Liver (tissue), 10 donors: ENCODE data around the gene METTL2B. TPM values are rescaled to one million over a fixed set of nuclear protein-coding genes. Genes with fewer than 3 reads are reported as not detected.
"Not testable (repeated sequence)": the region's sequence is repeated elsewhere in the genome, so short reads cannot be mapped to it uniquely, and the experiment has no call there.

Source experiments
- DNase-seq: peaks from one replicate; pipeline ENCODE4 v3.0.0-alpha.2; 2017; ENCODE audit warnings: low spot score
- H3K27ac ChIP-seq, 2 donors: one replicate each; pipeline ENCODE4 v1.7.0; 2013; ENCODE audit warnings: inconsistent platforms in 2 of 2, low read length in 2 of 2, control low read depth in 1 of 2, low read depth in 1 of 2, mild to moderate bottlenecking in 1 of 2
- H3K27me3 ChIP-seq, 4 donors: one replicate each; pipeline versions ENCODE4 v1.6.1 to v1.7.0; 2013; ENCODE audit warnings: low read length in 3 of 4, inconsistent platforms in 1 of 4, mild to moderate bottlenecking in 1 of 4, moderate library complexity in 1 of 4; ENCODE audit not compliant: control insufficient read depth in 4 of 4, insufficient read depth in 4 of 4
- H3K36me3 ChIP-seq, 4 donors: one replicate each; pipeline versions ENCODE4 v1.6.1 to v1.7.0; 2013; ENCODE audit warnings: low read length in 3 of 4, mild to moderate bottlenecking in 3 of 4, low read depth in 1 of 4, moderate library complexity in 1 of 4; ENCODE audit not compliant: control insufficient read depth in 4 of 4, insufficient read depth in 3 of 4
- H3K4me1 ChIP-seq, 4 donors: one replicate each; pipeline versions ENCODE4 v1.6.1 to v1.7.0; 2013; ENCODE audit warnings: low read length in 3 of 4, mild to moderate bottlenecking in 3 of 4, moderate library complexity in 1 of 4; ENCODE audit not compliant: control insufficient read depth in 4 of 4, insufficient read depth in 4 of 4
- H3K4me3 ChIP-seq, 3 donors: one replicate each; pipeline versions ENCODE4 v1.6.1 to v1.7.0; 2013; ENCODE audit warnings: low read length in 3 of 3, control low read depth in 1 of 3, low read depth in 1 of 3, mild to moderate bottlenecking in 1 of 3
- H3K9ac ChIP-seq, 2 donors: one replicate each; pipeline ENCODE4 v1.7.0; 2013; ENCODE audit warnings: low read length in 2 of 2, mild to moderate bottlenecking in 2 of 2, moderate library complexity in 2 of 2, control low read depth in 1 of 2, low read depth in 1 of 2
- H3K9me3 ChIP-seq, 4 donors: one replicate each; pipeline versions ENCODE4 v1.6.1 to v1.7.0; 2013; ENCODE audit warnings: low read length in 3 of 4; ENCODE audit not compliant: control insufficient read depth in 4 of 4
- HNF4A ChIP-seq, 2 donors: conservative IDR thresholded peaks; 2 replicates each; pipeline ENCODE4 v1.6.1; 2016; ENCODE audit warnings: antibody characterized with exemption in 2 of 2, mild to moderate bottlenecking in 2 of 2
- YY1 ChIP-seq: IDR thresholded peaks from 2 replicates; pipeline ENCODE4 v1.6.1; 2016; ENCODE audit warnings: antibody characterized with exemption, mild to moderate bottlenecking
- WGBS: extraction: QIAGEN DNeasy Blood & Tissue Kit; methylation state at CpG from one replicate; pipeline ENCODE4 v1.1.7; 2013; 5-methylcytosine and 5-hydroxymethylcytosine counted together
- polyA plus RNA-seq, 2 donors: library from polyadenylated mRNA; stranded (reverse) in 1 of 2; unstranded in 1 of 2; fragments of 200-250 nt in 1 of 2; fragments of >200 nt in 1 of 2; fragmentation: Nextera tagmentation in 1 of 2; extraction: Ambion mirVana in 1 of 2; gene quantifications; one replicate each; pipeline versions ENCODE4 v1.2.1 to v1.2.3, GENCODE V29; 2013 to 2015
- small RNA-seq: library from RNA; depleted of rRNA; stranded (forward); fragments of <200 nt; gene quantifications from one replicate; pipeline ENCODE3, GENCODE V24; 2014
- total RNA-seq, 2 donors: library from RNA; depleted of rRNA; stranded (reverse); fragments of >200 nt; gene quantifications; one replicate each; pipeline ENCODE4 v1.2.3, GENCODE V29; 2014
- TF ChIP-seq, protein P1 (sequence below): IDR thresholded peaks from 2 replicates; pipeline ENCODE4 v1.6.1; 2016; ENCODE audit warnings: antibody characterized with exemption
- donor health status: healthy.
- donor health status: healthy.
- donor health status: healthy.
- donor health status: healthy.
- donor health status: healthy.

METTL2B gene
- total and polyA plus RNA-seq, 4 donors, result 6.8 to 20.7 (median 12.1) TPM

DNA sequence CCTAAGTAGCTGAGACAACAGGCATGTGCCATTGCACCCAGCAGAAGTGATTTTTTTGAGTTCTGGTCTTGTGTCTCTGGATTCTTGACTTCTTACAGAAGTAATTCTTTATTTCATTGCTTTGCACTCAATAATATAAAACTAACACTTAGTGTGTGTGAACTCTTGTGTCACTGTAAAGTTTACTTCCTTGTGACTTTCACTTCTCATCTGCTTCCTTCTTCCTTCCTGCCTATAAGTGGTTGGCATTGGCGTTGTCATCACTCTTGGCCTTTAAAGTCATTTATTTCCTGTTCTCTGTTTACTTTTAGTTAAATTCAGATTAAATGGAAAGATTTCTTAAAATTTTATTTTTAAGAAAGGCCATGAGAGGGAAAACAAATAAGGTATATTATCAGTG is 66.8 kb downstream of the METTL2B start:
- 57% methylated on average over 1 of the region's 1 CpG for WGBS
- H3K27me3 ChIP-seq, H3K4me1 ChIP-seq, H3K4me3 ChIP-seq, H3K9me3 ChIP-seq, DNase-seq, H3K27ac ChIP-seq, H3K9ac ChIP-seq: not testable (repeated sequence)
- peaks cover 0 to 10% (median 5%) of the 10 kb centered on the region in 4 donors for H3K36me3 ChIP-seq

DNA sequence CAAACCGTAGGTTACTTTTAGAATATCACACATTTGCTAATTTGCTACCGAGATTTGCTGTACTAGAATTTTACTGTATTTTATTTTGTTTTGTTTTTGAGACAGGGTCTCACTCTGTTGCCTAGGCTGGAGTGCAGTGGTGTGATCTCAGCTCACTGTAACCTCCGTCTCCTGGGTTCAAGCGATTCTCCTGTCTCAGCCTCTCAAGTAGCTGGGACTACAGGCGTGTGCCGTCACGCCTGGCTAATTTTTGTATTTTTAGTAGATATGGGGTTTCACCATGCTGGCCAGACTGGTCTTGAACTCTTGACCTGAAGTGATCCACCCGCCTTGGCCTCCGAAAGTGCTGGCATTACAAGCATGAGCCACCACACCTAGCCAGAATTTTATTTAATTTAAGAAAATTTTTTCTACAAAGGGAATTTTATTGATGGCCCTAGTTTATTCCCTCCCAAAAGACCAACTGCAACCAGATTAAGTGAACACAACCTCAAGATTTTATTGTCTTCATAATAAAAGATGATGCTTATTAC is 69.8 kb downstream of the METTL2B start:
- 97% methylated on average over 9 of the region's 9 CpGs for WGBS
- H3K27ac ChIP-seq, H3K9ac ChIP-seq, H3K4me1 ChIP-seq, H3K27me3 ChIP-seq, H3K4me3 ChIP-seq, DNase-seq, H3K9me3 ChIP-seq, H3K36me3 ChIP-seq: not testable (repeated sequence)

DNA sequence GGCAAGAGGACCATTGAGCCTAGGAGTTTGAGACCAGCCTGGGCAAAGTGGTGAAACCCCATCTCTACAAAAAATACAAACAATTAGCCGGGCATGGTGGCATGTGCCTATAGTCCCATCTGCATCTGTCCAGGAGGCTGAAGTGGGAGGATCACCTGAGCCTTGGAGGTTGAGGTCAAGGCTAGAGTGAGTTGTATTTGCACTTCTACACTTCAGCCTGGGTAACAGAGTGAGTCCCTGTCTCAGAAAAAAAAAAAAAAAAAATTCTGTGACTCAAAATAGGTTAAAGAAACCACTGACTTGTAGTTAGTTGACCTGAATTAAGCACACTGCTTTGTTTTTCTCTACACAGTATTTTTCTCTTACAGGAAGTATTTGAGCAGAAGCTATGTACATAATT is 74.4 kb downstream of the METTL2B start:
- Histone ChIP-seq H3K4me1 (no peaks in the 10 kb centered on the region), H3K9ac (no peak overlapping the region), H3K27me3 (no peaks in the 10 kb centered on the region), H3K27ac (no peak overlapping the region), H3K4me3 (no peak overlapping the region), H3K9me3 (no peaks in the 10 kb centered on the region), H3K36me3 (peaks cover 0 to 6% (median 4%) of the 10 kb centered on the region in 4 donors)
- TF ChIP-seq YY1 (no peak), HNF4A (conservative IDR thresholded peaks at IDR 0.05) (no peak)
- TF ChIP-seq, protein P1, sequence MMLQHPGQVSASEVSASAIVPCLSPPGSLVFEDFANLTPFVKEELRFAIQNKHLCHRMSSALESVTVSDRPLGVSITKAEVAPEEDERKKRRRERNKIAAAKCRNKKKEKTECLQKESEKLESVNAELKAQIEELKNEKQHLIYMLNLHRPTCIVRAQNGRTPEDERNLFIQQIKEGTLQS, result no peak
- DNase-seq, result no peak
- WGBS, result 94% methylated on average over 1 of the region's 1 CpG

- H3K9me3 ChIP-seq, H3K27ac ChIP-seq, DNase-seq, H3K9ac ChIP-seq, H3K4me1 ChIP-seq, H3K4me3 ChIP-seq, H3K36me3 ChIP-seq, H3K27me3 ChIP-seq: not testable (repeated sequence)
- 86% methylated on average over 1 of the region's 1 CpG for WGBS
These were observed 77.8 kb downstream of the METTL2B start for GRCh38 chr7:128554394-128554793.

Small RNA genes lying within 50 kb of the gene (small RNA-seq; reads per million reads assigned to genes)
- gene AC010655.1 (not detected), gene AC010655.2 (not detected), gene RF00017 (not detected), gene RNU7-54P (not detected)

Other genes starting within 250 kb of the METTL2B start
- not detected for gene LEP, start 235.5 kb upstream of the METTL2B start, total RNA-seq
- gene LEP, start 235.5 kb upstream of the METTL2B start, polyA plus RNA-seq, result under 1 TPM in 1 of 2 donors, not detected in 1; 0.02 TPM
- 10 to 100 TPM in 1 of 2 donors, 1 to 10 TPM in 1; 3.6 to 16.1 TPM for gene RBM28, start 132.8 kb upstream of the METTL2B start, total RNA-seq
- gene RBM28, start 132.8 kb upstream of the METTL2B start, polyA plus RNA-seq, result 10 to 100 TPM in 1 of 2 donors, 1 to 10 TPM in 1; 9.1 to 14.4 TPM
- gene PRRT4, start 115.1 kb upstream of the METTL2B start, total RNA-seq, result under 1 TPM in 1 of 2 donors, not detected in 1; 0.14 TPM
- gene PRRT4, start 115.1 kb upstream of the METTL2B start, polyA plus RNA-seq, result under 1 TPM in 1 of 2 donors, not detected in 1; 0.13 TPM
- 10 to 100 TPM in 1 of 2 donors, 1 to 10 TPM in 1; 5.0 to 11.1 TPM for gene IMPDH1, start 66.8 kb upstream of the METTL2B start, total RNA-seq
- 1 to 10 TPM; 2.4 to 5.4 TPM for gene IMPDH1, start 66.8 kb upstream of the METTL2B start, polyA plus RNA-seq
- 1 to 10 TPM; 5.2 to 5.6 TPM for gene HILPDA, start 20.9 kb upstream of the METTL2B start, total RNA-seq
- 1 to 10 TPM; 3.9 to 5.1 TPM for gene HILPDA, start 20.9 kb upstream of the METTL2B start, polyA plus RNA-seq
- under 1 TPM; 0.19 to 0.50 TPM for gene GARIN1A, start 195.5 kb downstream of the METTL2B start, total RNA-seq
- under 1 TPM; 0.08 to 0.19 TPM for gene GARIN1A, start 195.5 kb downstream of the METTL2B start, polyA plus RNA-seq